ENCODE data around the gene ARMC7.

ARMC7 gene

GRCh38 chr17:75073618-75074047 lies 36.1 kb upstream of the ARMC7 start:
- DNase-seq, result no peak
- Histone ChIP-seq H3K27ac (ENCODE audit: low read length) (no peak overlapping the region), H4K20me1 (ENCODE audit: insufficient read depth, low read length) (no peaks in the 10 kb centered on the region), H3K4me3 (ENCODE audit: low read length) (no peak overlapping the region), H3K79me2 (ENCODE audit: low read length) (no peaks in the 10 kb centered on the region), H3K36me3 (replicated peaks; ENCODE audit: insufficient read depth, low read length) (no peaks in the 10 kb centered on the region), H3K27me3 (replicated peaks; ENCODE audit: insufficient read depth, low read length) (no peaks in the 10 kb centered on the region), H3K9me3 (replicated peaks; ENCODE audit: insufficient read depth, low read length) (no peaks in the 10 kb centered on the region), H3K4me2 (ENCODE audit: low read depth, low read length) (no peak overlapping the region), H3K9ac (ENCODE audit: low read length) (no peak overlapping the region), H2AFZ (ENCODE audit: low read length) (no peak overlapping the region), H3K9me2 (replicated peaks; ENCODE audit: insufficient read depth, low read length) (no peaks in the 10 kb centered on the region), H3K4me1 (ENCODE audit: low read length) (no peaks in the 10 kb centered on the region), H3F3A (ENCODE audit: insufficient read depth, low read length) (no peaks in the 10 kb centered on the region)
- TF ChIP-seq EZH2 (optimal IDR thresholded peaks at IDR 0.05; ENCODE audit: low read depth, low read length) (no peak), EZH2phosphoT487 (IDR thresholded peaks at IDR 0.05; ENCODE audit: low read length) (no peak), CTCF (IDR thresholded peaks at IDR 0.05; ENCODE audit: low read length) (no peak)

GRCh38 chr17:75074532-75074931 lies 35.2 kb upstream of the ARMC7 start:
- no peaks in the 10 kb centered on the region for H3K9me3 ChIP-seq (replicated peaks; ENCODE audit: insufficient read depth, low read length)
- H4K20me1 ChIP-seq (ENCODE audit: insufficient read depth, low read length), result no peaks in the 10 kb centered on the region
- no peak overlapping the region for H3K4me2 ChIP-seq (ENCODE audit: low read depth, low read length)
- DNase-seq, result no peak
- H3K27ac ChIP-seq (ENCODE audit: low read length), result no peak overlapping the region
- H3K36me3 ChIP-seq (replicated peaks; ENCODE audit: insufficient read depth, low read length), result no peaks in the 10 kb centered on the region
- no peaks in the 10 kb centered on the region for H3F3A ChIP-seq (ENCODE audit: insufficient read depth, low read length)
- no peak overlapping the region for H3K9ac ChIP-seq (ENCODE audit: low read length)
- H3K9me2 ChIP-seq (replicated peaks; ENCODE audit: insufficient read depth, low read length), result no peaks in the 10 kb centered on the region
- no peak for TF ChIP-seq EZH2 (optimal IDR thresholded peaks at IDR 0.05; ENCODE audit: low read depth, low read length)
- no peak for TF ChIP-seq EZH2phosphoT487 (IDR thresholded peaks at IDR 0.05; ENCODE audit: low read length)
- no peak for TF ChIP-seq CTCF (IDR thresholded peaks at IDR 0.05; ENCODE audit: low read length)
- no peaks in the 10 kb centered on the region for H3K27me3 ChIP-seq (replicated peaks; ENCODE audit: insufficient read depth, low read length)
- no peak overlapping the region for H2AFZ ChIP-seq (ENCODE audit: low read length)
- no peak overlapping the region for H3K4me3 ChIP-seq (ENCODE audit: low read length)
- no peaks in the 10 kb centered on the region for H3K79me2 ChIP-seq (ENCODE audit: low read length)
- H3K4me1 ChIP-seq (ENCODE audit: low read length), result no peaks in the 10 kb centered on the region

GRCh38 chr17:75075597-75076336 lies 34.0 kb upstream of the ARMC7 start:
- H3K9me2 ChIP-seq (replicated peaks; ENCODE audit: insufficient read depth, low read length), result no peaks in the 10 kb centered on the region
- H3K27ac ChIP-seq (ENCODE audit: low read length), result no peak overlapping the region
- H3K4me3 ChIP-seq (ENCODE audit: low read length), result no peak overlapping the region
- no peaks in the 10 kb centered on the region for H4K20me1 ChIP-seq (ENCODE audit: insufficient read depth, low read length)
- no peaks in the 10 kb centered on the region for H3K36me3 ChIP-seq (replicated peaks; ENCODE audit: insufficient read depth, low read length)
- no peak for TF ChIP-seq CTCF (IDR thresholded peaks at IDR 0.05; ENCODE audit: low read length)
- no peak for TF ChIP-seq EZH2phosphoT487 (IDR thresholded peaks at IDR 0.05; ENCODE audit: low read length)
- no peak for TF ChIP-seq EZH2 (optimal IDR thresholded peaks at IDR 0.05; ENCODE audit: low read depth, low read length)
- no peak overlapping the region for H3K9ac ChIP-seq (ENCODE audit: low read length)
- no peaks in the 10 kb centered on the region for H3K9me3 ChIP-seq (replicated peaks; ENCODE audit: insufficient read depth, low read length)
- no peak for DNase-seq
- no peaks in the 10 kb centered on the region for H3K79me2 ChIP-seq (ENCODE audit: low read length)
- H3K27me3 ChIP-seq (replicated peaks; ENCODE audit: insufficient read depth, low read length), result no peaks in the 10 kb centered on the region
- no peak overlapping the region for H3K4me2 ChIP-seq (ENCODE audit: low read depth, low read length)
- no peak overlapping the region for H2AFZ ChIP-seq (ENCODE audit: low read length)
- no peaks in the 10 kb centered on the region for H3K4me1 ChIP-seq (ENCODE audit: low read length)
- no peaks in the 10 kb centered on the region for H3F3A ChIP-seq (ENCODE audit: insufficient read depth, low read length)
